Urinary bladder (tissue), 4 donors: ENCODE results near the gene TM4SF18. TPM values are rescaled to one million over a fixed set of nuclear protein-coding genes. Genes with fewer than 3 reads are reported as not detected.
A peak's percentile ranks its signal among the peaks of the same experiment; 100 is the strongest.

Source experiments
- DNase-seq: peaks from one replicate; pipeline ENCODE4 v3.0.0-alpha.2; 2015; ENCODE audit errors: extremely low spot score
- H3K27ac ChIP-seq: one replicate; pipeline ENCODE4 v1.5.1; 2013; ENCODE audit warnings: low read depth, mild to moderate bottlenecking, moderate library complexity
- H3K36me3 ChIP-seq: one replicate; pipeline ENCODE4 v1.6.1; 2013; ENCODE audit warnings: mild to moderate bottlenecking, moderate library complexity; ENCODE audit not compliant: insufficient read depth
- H3K4me1 ChIP-seq: one replicate; pipeline ENCODE4 v1.6.1; 2013; ENCODE audit warnings: mild to moderate bottlenecking, moderate library complexity; ENCODE audit not compliant: insufficient read depth
- H3K4me3 ChIP-seq: one replicate; pipeline ENCODE4 v1.5.1; 2013; ENCODE audit warnings: low read depth, low read length
- WGBS: extraction: QIAGEN DNeasy Blood & Tissue Kit; methylation state at CpG from one replicate; pipeline ENCODE4 v1.1.7; 2013; 5-methylcytosine and 5-hydroxymethylcytosine counted together
- polyA plus RNA-seq: library from polyadenylated mRNA; stranded (reverse); fragments of 200-250 nt; gene quantifications from one replicate; pipeline ENCODE4 v1.2.3, GENCODE V29; 2013
- total RNA-seq: library from RNA; depleted of rRNA; stranded (reverse); fragments of >200 nt; gene quantifications from one replicate; pipeline ENCODE4 v1.2.3, GENCODE V29; 2014
- donor health status: healthy with polysubstance abuse.
- donor health status: healthy.

The TM4SF18 gene
- total and polyA plus RNA-seq, 2 donors = 3.2 to 33.4 TPM

- Histone ChIP-seq H3K4me3 (no peak overlapping the region), H3K27ac (no peak overlapping the region), H3K36me3 (no peaks in the 10 kb centered on the region), H3K4me1 (peaks cover 2% of the 10 kb centered on the region)
- no peak for DNase-seq
- WGBS = 82% methylated on average over 2 of the region's 2 CpGs
Measured at GRCh38 chr3:149373235-149374125, 40.0 kb upstream of the TM4SF18 start.

GRCh38 chr3:149371723-149372114 is 38.3 kb upstream of the TM4SF18 start:
- 77% methylated on average over 2 of the region's 2 CpGs for WGBS
- peaks cover 2% of the 10 kb centered on the region for H3K4me1 ChIP-seq
- H3K27ac ChIP-seq = no peak overlapping the region
- no peak overlapping the region for H3K4me3 ChIP-seq
- H3K36me3 ChIP-seq = no peaks in the 10 kb centered on the region
- no peak for DNase-seq

GRCh38 chr3:149371001-149371722 is 37.7 kb upstream of the TM4SF18 start:
- no peak overlapping the region for H3K27ac ChIP-seq
- 61% methylated on average over 7 of the region's 7 CpGs for WGBS
- peaks cover 2% of the 10 kb centered on the region for H3K4me1 ChIP-seq
- DNase-seq = no peak
- H3K36me3 ChIP-seq = no peaks in the 10 kb centered on the region
- H3K4me3 ChIP-seq = no peak overlapping the region

- WGBS = 39% methylated on average over 3 of the region's 3 CpGs
- H3K4me3 ChIP-seq = no peak overlapping the region
- H3K27ac ChIP-seq = peak overlapping the region; percentile 57
- peaks cover 2% of the 10 kb centered on the region for H3K4me1 ChIP-seq
- no peaks in the 10 kb centered on the region for H3K36me3 ChIP-seq
- no peak for DNase-seq
Measured at GRCh38 chr3:149369991-149370866, 36.8 kb upstream of the TM4SF18 start.

- H3K4me3 ChIP-seq = no peak overlapping the region
- H3K4me1 ChIP-seq = peaks cover 2% of the 10 kb centered on the region
- no peaks in the 10 kb centered on the region for H3K36me3 ChIP-seq
- H3K27ac ChIP-seq = no peak overlapping the region
- WGBS = 77% methylated on average over 6 of the region's 6 CpGs
- no peak for DNase-seq
Measured at GRCh38 chr3:149368674-149369497, 35.5 kb upstream of the TM4SF18 start.

- no peak for DNase-seq
- Histone ChIP-seq H3K27ac (no peak overlapping the region), H3K4me1 (peaks cover 2% of the 10 kb centered on the region), H3K4me3 (no peak overlapping the region), H3K36me3 (no peaks in the 10 kb centered on the region)
- WGBS = 88% methylated on average over 6 of the region's 6 CpGs
Measured at GRCh38 chr3:149368201-149368673, 34.8 kb upstream of the TM4SF18 start.

GRCh38 chr3:149366941-149367840 is 33.8 kb upstream of the TM4SF18 start:
- no peak for DNase-seq
- WGBS = 60% methylated on average over 3 of the region's 3 CpGs
- Histone ChIP-seq H3K4me1 (peaks cover 2% of the 10 kb centered on the region), H3K27ac (no peak overlapping the region), H3K4me3 (no peak overlapping the region), H3K36me3 (no peaks in the 10 kb centered on the region)

- no peak for DNase-seq
- Histone ChIP-seq H3K27ac (no peak overlapping the region), H3K4me1 (no peaks in the 10 kb centered on the region), H3K4me3 (no peak overlapping the region), H3K36me3 (no peaks in the 10 kb centered on the region)
- 97% methylated on average over 2 of the region's 2 CpGs for WGBS
Measured at GRCh38 chr3:149366031-149366430, 32.6 kb upstream of the TM4SF18 start.

GRCh38 chr3:149364624-149365023 is 31.2 kb upstream of the TM4SF18 start:
- Histone ChIP-seq H3K4me1 (no peaks in the 10 kb centered on the region), H3K36me3 (no peaks in the 10 kb centered on the region), H3K4me3 (no peak overlapping the region), H3K27ac (no peak overlapping the region)
- DNase-seq = no peak
- WGBS = 95% methylated on average over 2 of the region's 2 CpGs

- DNase-seq = no peak
Measured at GRCh38 chr3:149363053-149363452, 29.6 kb upstream of the TM4SF18 start.

GRCh38 chr3:149362366-149362765 is 28.9 kb upstream of the TM4SF18 start:
- Histone ChIP-seq H3K4me1 (no peaks in the 10 kb centered on the region), H3K36me3 (no peaks in the 10 kb centered on the region), H3K4me3 (no peak overlapping the region), H3K27ac (no peak overlapping the region)
- WGBS = 61% methylated on average over 5 of the region's 5 CpGs
- no peak for DNase-seq

More at GRCh38 chr3:149363053-149363452, 29.6 kb upstream of the TM4SF18 start:
- Histone ChIP-seq H3K36me3 (no peaks in the 10 kb centered on the region), H3K4me3 (no peak overlapping the region), H3K4me1 (no peaks in the 10 kb centered on the region), H3K27ac (no peak overlapping the region)
- 72% methylated on average over 2 of the region's 2 CpGs for whole genome bisulfite sequencing

GRCh38 chr3:149356630-149357029 is 23.2 kb upstream of the TM4SF18 start:
- Histone ChIP-seq H3K4me3 (no peak overlapping the region), H3K27ac (no peak overlapping the region), H3K36me3 (no peaks in the 10 kb centered on the region), H3K4me1 (no peaks in the 10 kb centered on the region)
- WGBS = 89% methylated on average over 4 of the region's 4 CpGs
- DNase-seq = no peak
